HL-60 (cell line): ENCODE measurements around the gene PEX6.

Experiments
- DNase-seq, 2 experiments: peaks; one replicate each; pipeline ENCODE4 v3.0.0-alpha.2; 2010 to 2020; ENCODE audit warnings: low read depth in 1 of 2, low spot score in 1 of 2
- H3K27ac ChIP-seq: fragments of 250-450 bp; sonication (Bioruptor Pico); replicated peaks from 2 replicates; pipeline ENCODE4 v1.5.1; 2020; ENCODE audit warnings: mild to moderate bottlenecking, moderate library complexity
- H3K27me3 ChIP-seq: fragments of 250-450 bp; sonication (Bioruptor Pico); 2 replicates; pipeline ENCODE4 v1.5.1; 2021; ENCODE audit warnings: mild to moderate bottlenecking, moderate library complexity; ENCODE audit not compliant: insufficient read depth, poor library complexity, severe bottlenecking
- H3K4me3 ChIP-seq: replicated peaks from 2 replicates; pipeline ENCODE4 v1.5.1; 2011; ENCODE audit warnings: mild to moderate bottlenecking, control low read depth, low read length; ENCODE audit not compliant: insufficient read depth
- GABPA ChIP-seq: IDR thresholded peaks from 2 replicates; pipeline ENCODE4 v1.6.1; 2012; ENCODE audit warnings: low read depth
- POLR2AphosphoS5 ChIP-seq: IDR thresholded peaks from 2 replicates; pipeline ENCODE4 v1.6.1; 2012; ENCODE audit warnings: low read depth
- SPI1 ChIP-seq: IDR thresholded peaks from 2 replicates; pipeline ENCODE4 v1.6.1; 2012; ENCODE audit warnings: low read depth, mild to moderate bottlenecking, borderline replicate concordance
- TF ChIP-seq, protein P1 (sequence below): IDR thresholded peaks from one replicate; pipeline ENCODE4 v1.5.1; 2011; ENCODE audit warnings: low read length, control low read depth, inconsistent platforms; ENCODE audit not compliant: insufficient read depth
- TF ChIP-seq, protein P2 (sequence below): IDR thresholded peaks from 2 replicates; pipeline ENCODE4 v1.6.1; 2012; ENCODE audit warnings: low read depth; ENCODE audit not compliant: insufficient replicate concordance

The PEX6 gene

DNA sequence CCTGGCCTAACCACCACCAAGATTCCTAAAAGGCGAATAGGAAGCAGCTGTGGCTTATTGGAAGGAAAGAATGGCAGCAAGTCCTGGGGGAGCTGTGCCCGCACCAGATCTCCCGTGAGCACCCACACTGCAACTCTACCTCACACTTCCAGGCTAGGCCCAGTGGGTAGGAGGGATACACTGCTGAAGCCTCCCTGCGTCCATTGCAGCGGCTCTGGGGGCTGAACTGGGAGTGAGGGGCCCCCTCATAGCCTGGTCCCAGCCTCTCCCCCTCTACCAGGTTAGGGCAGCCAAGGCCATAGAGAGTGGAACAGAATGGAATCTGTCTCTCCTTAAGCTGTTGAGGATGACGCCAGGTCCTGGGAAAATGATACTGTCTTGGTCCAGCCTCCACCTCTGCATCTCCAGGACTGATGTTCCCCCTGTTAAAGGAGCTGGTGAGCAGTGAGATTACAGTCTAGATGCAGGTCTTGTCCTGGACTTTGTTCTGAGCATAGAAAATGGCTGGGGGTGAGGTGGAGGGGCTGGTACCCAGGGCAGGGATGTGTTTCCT, 38.4 kb downstream of the PEX6 start:
- H3K27me3 ChIP-seq, result no peaks in the 10 kb centered on the region
- TF ChIP-seq, protein P1, sequence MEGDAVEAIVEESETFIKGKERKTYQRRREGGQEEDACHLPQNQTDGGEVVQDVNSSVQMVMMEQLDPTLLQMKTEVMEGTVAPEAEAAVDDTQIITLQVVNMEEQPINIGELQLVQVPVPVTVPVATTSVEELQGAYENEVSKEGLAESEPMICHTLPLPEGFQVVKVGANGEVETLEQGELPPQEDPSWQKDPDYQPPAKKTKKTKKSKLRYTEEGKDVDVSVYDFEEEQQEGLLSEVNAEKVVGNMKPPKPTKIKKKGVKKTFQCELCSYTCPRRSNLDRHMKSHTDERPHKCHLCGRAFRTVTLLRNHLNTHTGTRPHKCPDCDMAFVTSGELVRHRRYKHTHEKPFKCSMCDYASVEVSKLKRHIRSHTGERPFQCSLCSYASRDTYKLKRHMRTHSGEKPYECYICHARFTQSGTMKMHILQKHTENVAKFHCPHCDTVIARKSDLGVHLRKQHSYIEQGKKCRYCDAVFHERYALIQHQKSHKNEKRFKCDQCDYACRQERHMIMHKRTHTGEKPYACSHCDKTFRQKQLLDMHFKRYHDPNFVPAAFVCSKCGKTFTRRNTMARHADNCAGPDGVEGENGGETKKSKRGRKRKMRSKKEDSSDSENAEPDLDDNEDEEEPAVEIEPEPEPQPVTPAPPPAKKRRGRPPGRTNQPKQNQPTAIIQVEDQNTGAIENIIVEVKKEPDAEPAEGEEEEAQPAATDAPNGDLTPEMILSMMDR, result no peak
- TF ChIP-seq SPI1 (no peak), POLR2AphosphoS5 (no peak), GABPA (no peak)
- TF ChIP-seq, protein P2, sequence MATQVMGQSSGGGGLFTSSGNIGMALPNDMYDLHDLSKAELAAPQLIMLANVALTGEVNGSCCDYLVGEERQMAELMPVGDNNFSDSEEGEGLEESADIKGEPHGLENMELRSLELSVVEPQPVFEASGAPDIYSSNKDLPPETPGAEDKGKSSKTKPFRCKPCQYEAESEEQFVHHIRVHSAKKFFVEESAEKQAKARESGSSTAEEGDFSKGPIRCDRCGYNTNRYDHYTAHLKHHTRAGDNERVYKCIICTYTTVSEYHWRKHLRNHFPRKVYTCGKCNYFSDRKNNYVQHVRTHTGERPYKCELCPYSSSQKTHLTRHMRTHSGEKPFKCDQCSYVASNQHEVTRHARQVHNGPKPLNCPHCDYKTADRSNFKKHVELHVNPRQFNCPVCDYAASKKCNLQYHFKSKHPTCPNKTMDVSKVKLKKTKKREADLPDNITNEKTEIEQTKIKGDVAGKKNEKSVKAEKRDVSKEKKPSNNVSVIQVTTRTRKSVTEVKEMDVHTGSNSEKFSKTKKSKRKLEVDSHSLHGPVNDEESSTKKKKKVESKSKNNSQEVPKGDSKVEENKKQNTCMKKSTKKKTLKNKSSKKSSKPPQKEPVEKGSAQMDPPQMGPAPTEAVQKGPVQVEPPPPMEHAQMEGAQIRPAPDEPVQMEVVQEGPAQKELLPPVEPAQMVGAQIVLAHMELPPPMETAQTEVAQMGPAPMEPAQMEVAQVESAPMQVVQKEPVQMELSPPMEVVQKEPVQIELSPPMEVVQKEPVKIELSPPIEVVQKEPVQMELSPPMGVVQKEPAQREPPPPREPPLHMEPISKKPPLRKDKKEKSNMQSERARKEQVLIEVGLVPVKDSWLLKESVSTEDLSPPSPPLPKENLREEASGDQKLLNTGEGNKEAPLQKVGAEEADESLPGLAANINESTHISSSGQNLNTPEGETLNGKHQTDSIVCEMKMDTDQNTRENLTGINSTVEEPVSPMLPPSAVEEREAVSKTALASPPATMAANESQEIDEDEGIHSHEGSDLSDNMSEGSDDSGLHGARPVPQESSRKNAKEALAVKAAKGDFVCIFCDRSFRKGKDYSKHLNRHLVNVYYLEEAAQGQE, result no peak
- no peak overlapping the region for H3K27ac ChIP-seq
- no peak for DNase-seq
- no peak overlapping the region for H3K4me3 ChIP-seq

DNA sequence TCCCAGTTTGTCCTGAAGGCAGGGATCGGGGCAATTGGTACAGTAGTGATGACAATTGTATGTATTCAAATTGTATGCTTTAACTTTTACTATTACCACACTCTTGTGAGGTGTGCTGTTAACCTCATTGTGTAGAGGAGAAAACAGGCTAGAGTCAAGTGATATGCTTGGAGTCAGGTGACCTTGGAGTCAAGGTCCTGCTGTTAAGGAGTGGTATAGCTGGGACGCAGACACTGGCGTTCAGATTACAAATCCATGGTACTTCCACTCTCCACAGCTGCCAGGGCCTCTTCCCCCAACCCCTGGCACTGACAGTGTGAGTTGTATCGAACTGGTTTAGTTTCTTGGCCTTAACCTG, 39.2 kb downstream of the PEX6 start:
- no peak for DNase-seq
- Histone ChIP-seq H3K27me3 (no peaks in the 10 kb centered on the region), H3K4me3 (no peak overlapping the region), H3K27ac (no peak overlapping the region)
- TF ChIP-seq, protein P1, result no peak
- no peak for TF ChIP-seq SPI1
- no peak for TF ChIP-seq POLR2AphosphoS5
- no peak for TF ChIP-seq GABPA
- TF ChIP-seq, protein P2, result no peak

DNA sequence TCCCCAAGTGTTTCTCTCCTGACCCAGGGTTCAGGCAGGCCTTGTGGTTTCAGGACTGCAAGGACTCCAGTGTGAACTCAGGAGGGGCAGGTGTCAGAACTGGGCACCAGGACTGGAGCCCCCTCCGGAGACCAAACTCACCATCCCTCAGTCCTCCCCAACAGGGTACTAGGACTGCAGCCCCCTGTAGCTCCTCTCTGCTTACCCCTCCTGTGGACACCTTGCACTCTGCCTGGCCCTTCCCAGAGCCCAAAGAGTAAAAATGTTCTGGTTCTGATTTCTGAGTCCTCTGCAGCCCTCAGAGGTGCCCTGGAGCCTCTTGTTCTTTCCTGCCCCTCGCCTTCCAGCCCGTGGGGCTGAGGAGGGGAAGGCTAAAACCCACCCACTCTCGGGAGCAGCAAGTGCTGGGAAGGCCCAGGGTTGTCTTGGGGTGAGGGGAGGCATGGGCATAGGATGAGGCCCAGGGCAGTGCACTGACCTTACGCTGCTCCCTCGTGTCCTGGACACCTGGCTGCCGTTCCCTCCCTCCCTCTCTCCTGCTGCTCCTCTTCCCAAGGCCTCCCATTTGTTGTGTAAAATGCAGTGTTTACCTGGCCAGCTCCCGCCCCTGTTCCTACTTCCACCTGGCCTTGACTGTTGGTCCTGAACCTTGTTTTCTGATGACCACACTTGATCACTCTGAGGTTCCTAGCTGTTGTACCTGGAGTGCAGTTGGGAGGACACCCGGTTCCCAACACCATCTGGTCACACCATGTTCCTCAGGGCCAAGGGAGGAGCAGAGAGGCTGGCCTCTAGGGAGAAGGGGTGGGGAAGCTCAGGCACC, 39.8 kb downstream of the PEX6 start:
- H3K4me3 ChIP-seq, result no peak overlapping the region
- H3K27me3 ChIP-seq, result no peaks in the 10 kb centered on the region
- DNase-seq, result no peak
- H3K27ac ChIP-seq, result no peak overlapping the region
- no peak for TF ChIP-seq SPI1
- TF ChIP-seq, protein P2, result no peak
- peak; percentile 16; the same call in 1 of the 2 replicates for TF ChIP-seq POLR2AphosphoS5
